HG03039 (cell line): ENCODE measurements around the gene ACTN1.

ENCODE experiments used
- ATAC-seq: cut with Tn5 transposase; IDR thresholded peaks from one replicate; pipeline ENCODE4 v1.9.1; 2021; ENCODE audit warnings: mild to moderate bottlenecking, moderate library complexity; ENCODE audit not compliant: unreplicated experiment

The ACTN1 gene

DNA sequence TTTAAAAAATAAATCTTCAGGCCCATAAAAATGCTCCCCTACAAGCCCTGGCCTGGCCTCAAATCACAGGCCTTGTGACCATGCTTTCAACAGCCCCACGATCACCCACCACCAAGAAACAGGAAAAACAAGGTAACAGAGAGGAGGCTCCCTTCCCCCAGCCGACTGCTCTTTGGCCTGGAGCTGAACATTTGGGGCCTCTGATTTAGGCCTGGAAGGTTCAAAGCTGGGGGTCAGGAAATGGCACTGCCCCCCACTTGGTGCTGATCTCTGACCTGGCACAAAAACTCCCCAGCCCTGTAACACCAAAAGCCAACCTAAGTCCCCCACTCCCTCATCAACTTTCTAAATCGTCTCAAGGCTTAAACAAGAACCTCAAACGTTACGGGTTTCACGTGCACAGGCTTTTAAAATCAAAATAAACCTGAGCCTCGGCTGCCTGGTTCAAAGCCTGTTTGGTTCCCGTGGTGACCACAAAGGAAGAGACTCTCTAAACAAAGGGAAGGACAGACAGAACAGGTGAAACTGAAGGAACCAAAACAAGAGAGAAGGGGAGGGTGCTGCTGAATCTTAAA, 9.0 kb downstream of the ACTN1 start:
- no peak for ATAC-seq

DNA sequence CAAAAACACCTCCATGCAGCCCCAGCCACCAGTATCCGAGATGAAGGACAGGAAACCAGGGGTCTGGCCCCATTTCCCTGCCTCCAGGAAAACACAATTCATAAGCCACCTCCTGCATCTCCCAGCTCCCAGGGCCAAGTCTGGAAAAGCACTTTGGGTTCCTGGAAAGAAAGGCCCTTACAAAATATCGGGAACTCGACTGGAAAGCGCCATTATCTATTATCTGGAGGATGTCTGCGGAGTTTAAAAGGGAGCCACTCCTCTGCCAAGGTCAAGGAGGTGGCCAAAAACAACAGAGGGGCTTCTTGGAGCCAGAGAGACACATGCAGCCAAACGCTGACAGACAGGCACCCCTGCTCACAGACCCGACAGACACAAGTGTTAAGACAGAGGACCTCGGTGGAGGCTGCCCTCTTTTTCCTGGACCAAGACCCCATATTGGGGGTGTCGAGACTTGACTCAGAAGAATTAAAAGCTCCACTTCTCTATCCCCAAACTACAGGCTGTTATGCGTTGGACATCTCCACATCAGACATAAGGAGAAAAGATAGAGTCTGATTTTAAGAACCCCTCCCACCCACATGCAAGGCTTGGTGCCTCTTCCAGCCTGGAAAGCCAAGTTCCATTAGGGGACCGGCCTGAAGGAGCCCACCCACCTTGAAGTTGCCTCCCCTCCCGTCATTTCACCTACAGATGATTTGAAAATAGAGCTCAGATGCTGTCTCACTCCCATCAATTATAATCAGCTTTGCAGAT, 9.6 kb downstream of the ACTN1 start:
- no peak for ATAC-seq

DNA sequence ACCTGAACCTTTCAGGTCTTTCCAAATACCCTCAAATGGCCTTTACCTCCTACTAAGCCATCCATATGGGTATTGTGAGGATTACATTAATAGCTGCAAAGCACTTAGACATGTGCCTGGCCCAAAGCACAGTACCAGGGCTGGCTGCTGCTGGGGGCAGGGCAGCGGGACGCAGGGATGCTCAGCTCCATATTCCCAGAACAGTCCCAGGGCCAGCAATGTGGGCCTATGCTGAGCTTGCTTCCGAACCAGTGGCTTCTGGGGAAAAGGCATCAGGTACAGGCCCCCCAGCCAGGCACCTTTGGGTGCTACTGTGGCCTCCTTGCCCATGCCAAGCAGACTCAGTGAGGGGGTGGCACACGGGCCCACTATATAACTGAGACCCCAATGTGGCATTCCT, 10.4 kb downstream of the ACTN1 start:
- no peak for ATAC-seq

DNA sequence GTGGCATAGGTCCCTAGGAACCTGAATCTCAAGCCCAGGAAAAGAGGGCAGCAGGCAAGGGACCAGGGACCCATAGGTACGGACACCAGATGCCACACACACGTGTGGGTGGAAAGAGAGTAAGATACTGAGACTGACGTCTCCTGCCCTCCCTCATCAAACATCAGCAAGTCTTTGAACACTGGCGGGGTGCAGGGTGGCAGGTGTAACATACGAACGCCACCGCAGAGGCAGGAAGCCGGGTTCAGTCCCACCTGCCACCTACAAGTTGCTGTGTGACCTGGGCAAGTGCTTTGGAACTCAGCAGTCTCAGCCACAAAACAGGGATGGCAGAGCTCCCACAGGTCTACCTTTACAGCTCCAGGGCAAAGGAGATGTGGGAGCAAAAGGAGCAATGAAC, 11.1 kb downstream of the ACTN1 start:
- ATAC-seq = no peak

DNA sequence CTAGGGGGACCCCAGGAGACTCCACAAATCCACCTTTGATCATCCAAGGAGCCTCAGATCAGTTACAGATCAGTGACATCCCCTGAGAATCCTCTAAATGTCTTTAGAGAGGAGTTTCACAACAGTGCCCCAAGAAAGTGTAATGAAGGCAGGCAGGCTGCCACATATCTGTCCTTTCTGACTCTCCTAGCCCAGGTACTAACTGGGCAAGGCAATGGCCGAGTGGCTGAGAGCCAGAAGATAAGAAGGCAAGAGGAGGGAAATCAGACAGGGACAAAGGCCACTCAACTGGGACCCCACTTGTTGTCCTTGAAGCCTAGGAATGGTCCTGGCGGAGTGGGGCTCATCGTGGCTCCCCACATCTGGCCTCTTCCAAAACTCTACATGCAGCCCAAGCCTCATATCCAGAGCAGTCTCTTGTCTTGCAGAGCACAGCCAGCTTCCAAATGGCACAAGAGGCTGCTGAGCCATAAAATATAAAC, 11.6 kb downstream of the ACTN1 start:
- no peak for ATAC-seq

DNA sequence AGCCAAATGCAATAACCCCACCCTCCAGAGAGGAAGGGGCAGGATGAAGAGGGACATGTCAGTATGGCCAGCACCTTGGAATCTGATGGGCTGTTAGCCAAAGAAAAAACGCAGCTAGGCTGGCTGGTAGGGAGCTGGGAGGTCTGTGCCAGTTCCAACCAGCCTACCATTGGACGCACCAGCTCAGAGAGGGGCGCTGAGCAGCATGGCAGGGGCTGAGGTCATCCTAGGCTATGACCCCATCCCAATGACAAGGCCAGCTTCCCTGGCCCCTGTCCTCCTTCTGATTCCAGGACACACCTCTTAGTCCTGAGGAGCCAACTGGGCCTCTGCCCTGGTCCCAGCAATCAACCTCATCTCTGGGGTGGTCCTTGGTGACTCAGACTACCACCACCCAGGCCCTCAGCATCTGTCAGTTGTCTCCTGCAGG, 12.2 kb downstream of the ACTN1 start:
- no peak for ATAC-seq

DNA sequence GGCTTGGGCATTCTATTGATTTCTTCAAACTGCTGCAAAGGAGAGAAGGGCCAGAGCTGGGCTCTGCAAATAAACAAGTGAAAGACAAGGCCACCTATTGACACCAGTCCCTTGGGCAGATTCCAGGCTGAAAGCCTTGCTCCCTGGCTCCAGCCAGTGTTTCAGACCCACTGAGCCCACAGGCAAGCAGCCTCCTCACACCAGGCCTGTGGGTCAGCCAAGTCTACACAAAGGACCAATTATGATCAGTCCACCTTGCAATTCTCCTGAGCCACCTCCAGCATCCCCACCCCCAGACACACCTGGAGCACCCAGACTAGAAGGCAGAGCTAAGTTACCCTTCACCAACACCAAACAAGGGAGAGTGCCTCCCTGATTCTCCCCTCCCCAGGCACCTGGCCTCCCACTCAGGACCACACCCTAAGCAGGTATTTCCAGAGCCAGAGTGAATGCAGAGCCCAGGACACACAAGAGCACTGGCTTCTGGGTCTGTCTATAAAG, 13.8 kb downstream of the ACTN1 start:
- ATAC-seq = no peak

DNA sequence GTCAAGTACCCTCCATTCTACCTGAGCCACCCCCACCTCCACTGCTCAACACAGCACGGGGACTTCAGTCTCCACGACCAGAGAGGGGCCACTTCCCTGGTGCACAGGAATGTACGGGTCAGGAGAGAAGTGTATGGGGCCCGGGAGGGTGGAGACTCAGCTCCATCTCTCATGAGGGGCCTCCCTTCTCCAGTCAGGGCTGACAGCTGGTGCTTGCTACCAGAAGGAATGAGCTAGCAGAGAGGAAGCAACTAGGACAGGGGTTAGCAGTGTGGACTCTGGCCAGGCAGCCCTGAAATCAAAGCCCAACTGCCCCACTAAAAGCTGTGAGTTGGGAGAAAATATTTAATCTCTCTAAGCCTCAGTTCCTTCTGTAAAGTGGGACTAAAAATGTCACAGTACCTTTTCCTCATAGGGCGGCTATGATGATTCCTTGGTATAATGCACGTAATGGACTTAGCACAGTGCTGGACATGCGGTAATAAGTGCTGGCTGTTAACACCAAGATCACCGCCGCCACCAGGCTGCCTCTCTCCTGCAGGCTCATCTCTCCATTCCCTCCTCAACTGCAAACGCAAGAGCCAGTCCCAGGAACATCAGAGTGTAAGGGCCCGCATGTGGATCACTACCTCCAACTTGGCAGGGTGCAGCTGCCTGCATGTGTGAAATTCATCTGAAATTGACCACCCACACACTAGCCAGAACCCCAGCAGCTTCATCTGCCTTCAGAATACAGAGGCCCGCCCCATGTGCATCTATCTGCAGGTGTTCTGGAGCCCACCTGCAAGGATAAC, 14.6 kb downstream of the ACTN1 start:
- ATAC-seq = no peak

DNA sequence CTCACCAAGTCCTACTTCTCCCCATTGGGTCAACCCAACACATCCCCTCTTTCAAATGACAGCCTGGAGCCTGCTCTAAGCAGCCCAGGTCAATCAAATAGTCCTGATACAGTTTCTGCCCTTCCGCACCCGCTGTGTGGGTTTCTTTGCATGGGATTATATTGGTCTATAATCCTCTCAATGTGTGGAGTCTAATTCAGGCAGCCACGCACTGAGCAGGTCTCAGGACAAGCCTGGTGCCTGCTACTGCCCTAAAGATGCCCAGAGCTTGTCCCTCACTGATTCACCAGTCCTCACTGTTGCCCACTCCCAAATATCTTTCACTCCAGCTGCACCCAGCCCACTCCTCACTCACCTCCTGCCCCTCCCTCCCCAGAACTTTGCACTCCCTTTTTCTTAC, 16.4 kb downstream of the ACTN1 start:
- no peak for ATAC-seq

DNA sequence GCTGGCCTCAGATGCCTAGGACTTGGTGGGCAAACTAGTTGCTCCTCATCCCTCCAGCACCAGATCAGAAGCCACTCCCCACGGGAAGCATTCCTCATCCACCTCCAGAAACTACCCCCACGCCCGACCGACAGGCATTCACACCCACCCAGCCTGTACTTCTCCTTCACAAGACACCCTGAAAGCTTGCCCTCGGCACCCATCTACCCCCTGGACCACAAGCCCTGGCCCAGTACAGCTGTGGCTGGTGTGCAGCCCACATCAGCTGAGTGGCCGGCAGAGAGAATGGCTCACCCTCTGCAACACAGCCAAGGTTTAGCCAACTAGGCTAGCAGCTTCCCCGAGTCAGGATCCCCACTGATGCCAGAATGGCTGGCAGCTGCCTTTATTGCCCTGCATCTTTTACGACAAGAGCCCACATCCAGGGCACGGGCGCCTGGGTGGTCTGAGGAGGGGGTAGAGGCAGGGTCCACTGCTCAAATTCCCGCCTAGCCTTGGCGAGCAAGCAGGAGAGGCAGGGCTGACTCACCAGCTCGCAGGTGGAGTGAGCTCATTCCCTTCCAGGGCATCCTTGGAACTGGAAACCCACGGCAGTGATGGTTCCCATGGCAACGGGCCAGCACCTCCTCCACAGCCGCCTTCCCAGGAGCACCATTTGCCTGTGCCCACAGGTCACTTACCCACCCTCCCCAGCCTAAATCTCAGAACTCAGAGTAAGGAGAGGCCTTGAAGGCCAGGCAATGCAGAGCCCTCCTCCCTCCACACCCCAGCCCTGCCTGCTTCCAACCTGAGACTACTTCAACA, 17.1 kb downstream of the ACTN1 start:
- no peak for ATAC-seq

DNA sequence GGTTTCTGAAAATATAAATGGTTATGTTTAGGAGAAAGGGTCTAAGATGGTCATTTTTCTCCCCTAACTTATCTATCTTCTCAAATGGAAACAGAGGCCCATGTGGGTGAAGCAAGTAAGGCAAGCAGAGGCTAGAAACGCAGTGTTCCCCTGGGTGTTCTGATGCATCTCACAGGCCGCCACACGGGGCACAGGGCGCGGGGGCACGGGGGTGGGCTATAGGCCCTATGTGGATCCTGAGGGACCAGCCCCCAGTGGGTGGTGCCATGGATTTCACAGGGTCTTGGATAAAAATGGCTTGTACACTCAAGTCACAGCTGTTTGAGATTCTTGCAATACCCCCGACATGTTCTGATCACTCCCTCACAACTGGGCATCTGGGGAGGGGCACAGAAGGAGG, 17.7 kb downstream of the ACTN1 start:
- no peak for ATAC-seq

DNA sequence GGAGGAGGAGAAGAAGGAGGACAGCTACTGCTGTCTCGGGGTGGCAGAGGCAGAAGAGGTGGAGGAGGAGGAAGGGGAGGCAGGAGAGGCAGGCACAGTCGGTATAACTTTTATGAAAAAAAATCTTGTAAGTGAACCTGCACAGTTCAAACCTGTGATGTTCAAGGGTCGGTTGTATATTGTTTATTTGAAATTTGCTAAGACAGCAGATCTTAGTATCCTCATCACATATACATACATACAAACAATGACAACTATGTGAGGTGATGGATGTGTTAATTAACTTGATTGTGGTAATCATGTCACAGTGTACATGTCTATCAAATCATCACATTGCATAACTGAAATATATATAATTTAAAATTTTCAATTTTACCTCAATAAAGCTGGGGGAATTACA, 19.0 kb downstream of the ACTN1 start:
- ATAC-seq = no peak

DNA sequence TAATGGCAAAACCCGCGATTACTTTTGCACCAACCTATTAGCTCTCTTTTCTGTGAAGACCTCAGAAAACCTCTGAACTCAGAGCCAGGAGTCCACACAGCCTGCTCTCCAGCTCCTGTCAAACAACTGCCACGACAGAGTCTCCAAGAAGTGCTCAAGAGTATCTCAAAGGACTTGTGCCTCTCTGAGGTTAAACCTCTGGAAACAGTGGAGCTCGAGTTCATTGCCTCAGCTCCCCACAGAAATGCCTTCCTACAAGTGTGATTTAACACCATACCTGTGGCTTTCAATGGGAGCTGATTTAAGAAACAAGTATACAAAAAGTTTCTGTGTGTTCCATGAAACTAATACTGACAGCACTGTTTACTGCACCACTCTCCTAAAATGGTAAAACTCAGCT, 20.1 kb downstream of the ACTN1 start:
- no peak for ATAC-seq

DNA sequence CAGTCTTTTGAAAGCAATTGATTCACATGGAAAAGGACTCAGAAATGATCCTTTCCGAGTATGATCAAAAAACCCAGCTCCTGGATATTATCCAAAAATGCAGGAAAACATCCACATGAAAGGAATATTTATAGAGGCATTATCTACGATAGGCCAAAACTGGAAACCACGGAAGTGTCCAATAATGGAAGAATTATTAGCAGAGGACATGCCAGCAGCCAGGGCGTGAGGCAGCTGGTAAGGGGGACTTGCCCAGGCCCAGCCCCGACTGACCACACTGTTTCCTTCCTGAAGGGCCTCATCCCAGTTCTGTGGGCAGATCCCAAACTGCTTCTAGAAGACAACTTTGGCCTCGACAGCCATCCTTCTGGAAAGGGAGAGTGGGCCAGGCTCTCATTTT, 20.5 kb downstream of the ACTN1 start:
- ATAC-seq = no peak

DNA sequence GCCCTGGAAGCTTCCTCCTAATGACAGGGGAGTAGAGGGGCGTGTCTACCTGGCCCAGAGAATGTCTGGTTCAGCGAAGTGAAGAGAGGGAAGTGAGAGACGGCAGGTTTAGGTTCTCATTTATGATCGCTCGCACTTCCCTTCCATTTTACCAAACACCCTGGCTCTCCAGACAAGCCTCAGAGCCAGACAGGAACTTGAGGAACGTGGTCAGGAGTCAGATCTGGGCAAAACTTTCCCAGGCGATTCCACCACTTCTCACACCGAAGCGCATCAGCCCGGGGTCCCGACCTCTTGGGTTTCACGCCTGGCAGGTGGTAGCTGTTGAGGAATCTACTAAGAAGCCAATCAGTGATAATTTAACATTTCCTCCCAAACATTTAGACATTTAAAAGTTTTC, 21.3 kb downstream of the ACTN1 start:
- no peak for ATAC-seq

DNA sequence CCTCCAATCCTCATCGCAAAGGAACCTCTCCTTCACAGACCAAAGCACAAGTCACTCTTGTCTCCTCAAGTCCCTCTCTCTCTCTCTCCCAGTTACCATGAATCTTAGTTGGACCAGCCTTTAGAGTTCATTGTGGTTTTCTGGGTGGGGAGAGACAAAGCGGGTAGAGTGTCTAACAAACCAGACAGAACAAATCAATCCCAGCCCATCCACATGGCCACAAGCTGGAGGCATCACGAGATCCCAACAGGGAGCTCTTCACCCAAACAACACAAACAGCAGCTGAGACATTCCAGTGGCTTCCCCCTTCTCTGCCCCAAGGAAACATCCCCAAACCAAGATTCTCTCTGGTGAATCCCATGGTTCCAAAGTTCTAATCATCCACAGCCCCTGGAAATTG, 22.4 kb downstream of the ACTN1 start:
- ATAC-seq = no peak

DNA sequence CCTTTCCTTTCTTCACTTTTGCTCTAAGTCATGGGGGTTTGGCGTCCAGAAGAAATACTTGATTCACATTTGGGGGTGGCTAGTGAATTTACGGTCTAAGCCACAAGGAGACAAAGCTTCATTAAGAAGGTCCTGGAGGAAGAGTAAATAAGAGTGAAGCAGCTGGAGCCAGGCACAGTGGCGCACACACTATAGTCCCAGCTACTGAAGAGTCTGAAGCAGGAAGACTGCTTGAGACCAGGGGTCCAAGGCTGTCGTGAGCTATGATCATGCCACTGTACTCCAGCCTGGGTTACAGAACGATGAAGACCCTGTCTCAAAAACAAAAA, 23.3 kb downstream of the ACTN1 start:
- ATAC-seq = no peak

DNA sequence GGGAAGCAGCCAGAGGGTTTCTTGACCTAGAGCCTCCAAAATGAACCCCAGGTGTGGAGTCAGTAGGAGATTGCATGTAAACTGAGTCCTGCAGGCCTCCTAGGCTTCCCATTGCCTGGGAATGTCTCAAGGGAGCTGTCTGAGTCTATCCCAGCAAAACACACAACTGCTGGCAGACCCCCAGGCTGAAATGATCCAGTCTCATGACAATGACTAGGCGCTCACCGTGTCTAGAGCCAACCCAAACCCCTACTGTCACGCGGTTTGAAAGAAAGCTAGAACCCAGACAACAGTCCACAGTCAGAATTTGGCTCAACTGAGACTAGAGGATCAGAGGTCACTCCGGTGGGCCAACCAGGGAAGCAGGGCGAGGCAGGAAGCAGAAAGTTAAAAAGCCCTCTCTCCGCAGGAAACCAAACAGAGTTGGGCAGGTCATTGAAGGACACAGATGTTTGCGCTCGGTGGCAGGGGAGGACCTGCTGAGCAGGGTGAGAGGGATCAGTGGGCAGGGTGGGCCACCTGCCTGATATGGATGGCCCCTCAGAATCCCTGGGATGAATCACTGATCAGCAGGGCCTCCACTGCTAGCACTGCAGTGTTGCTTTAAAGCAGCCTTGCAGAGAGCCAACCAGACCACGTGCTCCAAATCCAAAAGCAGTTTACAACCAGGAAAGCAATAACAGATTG, 23.8 kb downstream of the ACTN1 start:
- no peak for ATAC-seq

DNA sequence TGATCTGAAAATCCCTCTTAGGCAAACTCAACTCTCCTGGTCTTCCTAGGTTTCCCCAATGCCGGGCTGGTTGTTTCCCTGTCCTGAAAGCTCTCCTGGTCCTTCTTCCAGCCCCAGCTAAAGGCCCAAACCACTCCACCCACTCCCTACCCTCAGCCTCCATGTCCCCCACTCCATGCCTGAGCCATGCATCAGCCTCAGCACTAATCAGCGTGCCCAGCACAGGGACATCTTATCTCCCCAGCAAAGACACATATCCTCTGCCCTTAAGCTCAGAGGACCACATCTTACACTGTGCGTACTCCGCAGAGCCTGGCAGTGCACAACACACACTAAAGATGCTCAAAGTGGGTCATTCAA, 25.9 kb downstream of the ACTN1 start:
- no peak for ATAC-seq

DNA sequence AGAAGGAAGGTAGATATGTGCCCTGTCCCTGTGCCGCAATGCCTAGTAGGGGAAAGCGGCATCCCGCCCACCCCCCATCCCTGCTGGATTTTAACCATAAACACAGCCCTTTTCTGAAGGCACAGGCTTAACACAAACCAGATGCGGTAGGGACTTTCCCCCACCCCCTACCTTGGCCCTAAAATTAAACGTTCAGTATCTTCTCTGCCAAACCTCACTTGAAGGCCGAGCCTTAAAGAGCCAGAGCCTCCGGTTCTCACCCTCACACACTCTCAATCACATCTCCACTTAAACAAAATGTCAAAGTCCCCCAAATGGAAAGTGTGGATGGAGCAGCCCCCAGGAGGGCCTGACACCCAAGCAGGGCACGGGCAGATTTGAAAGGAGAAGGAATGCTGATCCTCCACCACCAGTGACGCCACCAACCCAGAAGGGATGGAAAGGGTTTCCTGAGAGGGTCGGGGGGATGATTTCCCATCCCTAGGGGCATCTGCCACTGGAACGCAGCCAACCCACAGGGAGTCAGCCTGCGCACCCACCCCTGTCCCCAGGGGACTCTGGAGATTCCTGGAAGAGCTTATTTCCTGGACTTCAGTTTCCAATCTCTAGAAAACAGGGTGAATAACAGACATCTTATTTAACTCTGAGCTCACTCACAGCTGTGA, 26.4 kb downstream of the ACTN1 start:
- no peak for ATAC-seq
